Lung microvascular endothelial cell (primary cell): ENCODE data around the gene TEFM. TPM values are rescaled to one million over a fixed set of nuclear protein-coding genes. Genes with fewer than 3 reads are reported as not detected.
"Not testable (repeated sequence)": the region's sequence is repeated elsewhere in the genome, so short reads cannot be mapped to it uniquely, and the experiment has no call there.

ENCODE experiments used
- DNase-seq, 2 donors: peaks; one replicate each; pipeline versions ENCODE4 v3.0.0 to v3.0.0-alpha.2; 2010; ENCODE audit warnings: low read depth in 2 of 2
- total RNA-seq: library from RNA; depleted of rRNA; stranded (reverse); fragments of >200 nt; gene quantifications from 2 replicates; pipeline ENCODE4 v1.2.1, GENCODE V29; 2014

The TEFM gene
- total RNA-seq, 1 donor from 2014 or later: 7.1 TPM

DNA sequence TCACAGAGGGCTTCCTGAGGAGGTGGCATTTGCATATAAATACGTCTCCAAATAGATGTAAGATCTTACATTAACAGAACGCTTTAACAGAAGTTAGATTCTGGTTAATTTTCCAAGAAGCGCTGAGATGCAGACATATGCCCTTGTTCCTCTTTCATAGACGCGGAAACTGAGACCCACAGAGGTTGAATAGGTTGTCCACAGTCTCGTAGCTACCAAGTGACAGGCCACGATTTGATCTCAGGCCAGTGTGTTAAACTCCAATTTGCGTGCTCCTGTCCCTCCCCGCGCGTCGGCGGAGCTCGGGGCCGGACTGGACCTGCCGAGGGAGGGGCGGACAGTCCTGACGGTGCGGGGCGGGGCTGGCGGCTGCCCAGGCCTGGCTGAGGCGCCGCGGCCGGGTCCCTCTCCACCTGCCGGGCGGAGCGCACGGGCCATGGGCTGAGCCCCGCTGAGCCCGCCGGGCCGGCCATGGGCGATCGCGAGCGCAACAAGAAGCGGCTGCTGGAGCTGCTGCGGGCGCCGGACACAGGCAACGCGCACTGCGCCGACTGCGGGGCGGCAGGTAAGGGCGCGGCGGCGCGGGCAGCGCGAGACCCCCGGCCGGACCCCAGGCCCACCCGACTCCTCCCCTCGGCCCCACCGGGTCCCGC, 15.6 kb upstream of the TEFM start, which contains the start of gene ADAP2:
ADAP2 (plus strand) TSS at position 402 of the 653 bp plus-strand sequence; CDS start at position 472, 70 bp downstream.
- peak; percentile 10 to 32 for DNase-seq

DNA sequence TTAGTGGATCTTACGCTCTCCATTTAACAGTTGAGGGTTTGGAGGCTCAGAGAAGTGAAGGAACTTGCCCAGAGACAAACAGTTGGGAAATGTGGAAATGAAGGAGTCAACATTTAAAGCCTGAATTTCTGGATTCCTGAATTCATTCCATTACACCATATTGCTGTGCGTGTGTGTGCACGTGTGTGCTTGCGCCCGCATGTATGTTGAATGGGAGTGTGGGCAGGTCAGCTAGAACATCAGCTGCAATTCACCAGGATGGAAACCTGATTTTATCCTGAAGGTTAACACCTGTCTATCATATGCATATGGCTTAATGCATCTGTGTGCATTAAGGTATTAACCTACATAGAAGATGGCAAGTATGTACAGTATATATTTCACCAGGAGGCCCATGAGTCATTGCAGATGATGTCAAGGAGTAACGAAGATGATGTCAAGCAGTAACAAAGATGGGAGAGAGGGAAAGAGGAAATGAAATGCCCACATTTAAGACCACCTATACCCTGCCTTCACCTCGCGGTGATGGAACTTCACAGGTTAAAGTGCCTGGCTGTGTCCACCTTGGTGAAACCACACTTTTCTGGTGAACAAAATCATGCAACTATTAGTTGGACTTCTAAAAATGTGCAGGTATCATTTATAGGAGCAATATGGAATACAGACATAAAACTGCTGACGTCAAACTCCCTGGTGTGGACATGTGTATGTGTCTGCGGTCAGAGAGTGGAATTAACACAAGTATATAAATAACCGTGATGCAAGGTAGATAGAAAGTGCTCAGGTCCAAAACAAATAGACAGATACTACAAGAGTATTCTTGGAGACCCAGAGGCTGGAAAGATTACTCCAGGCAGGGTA, 14.9 kb upstream of the TEFM start:
- DNase-seq: no peak

DNA sequence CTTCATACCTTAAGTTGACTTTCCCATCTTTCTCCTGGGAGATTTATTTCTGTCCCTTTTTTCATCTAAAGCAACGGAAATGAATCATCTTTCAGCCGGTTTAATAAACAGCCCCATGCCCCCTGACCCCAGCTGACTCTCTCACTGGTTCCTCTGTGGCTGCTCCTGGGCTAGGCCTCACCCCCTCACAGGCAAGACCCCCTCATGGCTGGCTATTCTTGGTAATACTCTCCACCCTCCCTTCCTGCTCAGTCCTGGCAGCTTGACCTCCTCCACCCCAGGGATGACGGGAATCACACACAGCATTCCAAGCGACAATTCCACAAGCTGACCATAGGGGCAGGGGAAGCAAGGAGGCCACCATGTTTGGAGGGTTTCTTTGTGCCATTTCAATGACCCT, 14.2 kb upstream of the TEFM start:
- peak; percentile 27 to 70 for DNase-seq

- no peak for DNase-seq
These were observed 11.0 kb upstream of the TEFM start for GRCh38 chr17:30917050-30917449.

DNA sequence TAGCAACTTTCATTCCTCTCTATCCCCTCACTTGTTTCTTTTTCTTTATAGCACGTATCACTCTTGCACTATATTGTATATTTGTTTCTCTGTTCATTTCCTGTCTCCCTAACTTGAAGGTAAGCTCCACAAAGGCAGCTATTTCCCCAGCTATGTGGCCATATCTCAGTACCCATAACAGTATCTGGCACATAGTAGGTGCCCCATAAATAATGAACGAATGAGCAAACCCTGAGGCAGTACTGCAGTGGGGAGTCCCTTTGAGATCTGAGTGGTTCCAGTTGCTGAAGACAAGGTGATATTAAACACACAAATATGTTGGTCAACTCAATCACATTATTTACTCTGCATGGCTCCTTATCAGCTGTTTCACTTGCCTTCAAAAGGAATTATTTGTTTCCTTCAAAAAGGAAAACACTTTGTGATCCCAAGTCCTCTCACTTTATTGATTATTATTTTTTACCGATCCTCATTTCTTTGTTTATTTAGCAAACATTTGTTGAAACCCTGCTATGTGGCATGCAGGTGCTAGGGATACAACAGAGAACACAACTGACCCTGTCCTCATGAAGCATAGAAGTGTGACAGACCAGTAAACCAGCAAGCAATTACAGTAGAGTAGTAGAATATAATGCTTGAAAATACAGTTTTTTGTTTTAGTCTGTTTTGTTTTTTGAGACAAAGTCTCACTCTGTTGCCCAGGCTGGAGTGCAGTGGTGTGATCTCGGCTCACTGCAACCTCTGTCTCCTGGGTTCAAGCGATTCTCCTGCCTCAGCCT, 10.0 kb upstream of the TEFM start:
- DNase-seq: no peak

DNA sequence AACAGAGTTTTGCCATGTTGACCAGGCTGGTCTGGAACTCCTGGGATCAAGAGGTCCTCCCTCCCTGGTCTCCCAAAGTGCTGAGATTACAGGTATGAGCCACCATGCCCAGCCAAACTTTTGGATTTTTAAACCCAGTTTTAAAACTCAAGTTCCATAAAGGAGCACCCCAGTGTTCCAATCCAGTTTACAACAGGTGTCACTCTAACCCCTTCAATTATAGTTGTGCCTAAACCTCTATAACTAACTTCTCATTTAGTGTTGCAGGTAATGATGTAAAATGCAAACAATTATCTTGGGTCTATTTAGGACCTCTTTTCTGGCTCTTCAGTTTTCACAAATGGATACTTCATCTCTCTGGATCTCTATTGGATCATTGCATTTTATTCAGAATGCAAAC, 7.9 kb upstream of the TEFM start:
- no peak for DNase-seq

DNA sequence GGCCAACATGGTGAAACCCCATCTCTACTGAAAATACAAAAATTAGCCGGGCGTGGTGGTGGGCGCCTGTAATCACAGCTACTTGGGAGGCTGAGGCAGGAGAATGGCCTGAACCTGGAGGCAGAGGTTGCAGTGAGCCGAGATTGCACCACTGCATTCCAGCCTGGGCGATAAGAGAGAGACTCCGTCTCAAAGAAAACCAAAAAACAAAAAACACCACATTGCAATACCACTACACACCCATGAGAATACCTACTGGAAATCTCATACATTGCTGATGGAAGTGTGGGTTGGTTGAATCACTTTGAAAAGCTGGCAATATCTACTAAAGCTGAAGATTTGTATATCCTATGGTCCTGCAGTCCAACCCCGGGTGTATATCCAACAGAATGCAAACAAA, 4.1 kb upstream of the TEFM start:
- not testable (repeated sequence) for DNase-seq

DNA sequence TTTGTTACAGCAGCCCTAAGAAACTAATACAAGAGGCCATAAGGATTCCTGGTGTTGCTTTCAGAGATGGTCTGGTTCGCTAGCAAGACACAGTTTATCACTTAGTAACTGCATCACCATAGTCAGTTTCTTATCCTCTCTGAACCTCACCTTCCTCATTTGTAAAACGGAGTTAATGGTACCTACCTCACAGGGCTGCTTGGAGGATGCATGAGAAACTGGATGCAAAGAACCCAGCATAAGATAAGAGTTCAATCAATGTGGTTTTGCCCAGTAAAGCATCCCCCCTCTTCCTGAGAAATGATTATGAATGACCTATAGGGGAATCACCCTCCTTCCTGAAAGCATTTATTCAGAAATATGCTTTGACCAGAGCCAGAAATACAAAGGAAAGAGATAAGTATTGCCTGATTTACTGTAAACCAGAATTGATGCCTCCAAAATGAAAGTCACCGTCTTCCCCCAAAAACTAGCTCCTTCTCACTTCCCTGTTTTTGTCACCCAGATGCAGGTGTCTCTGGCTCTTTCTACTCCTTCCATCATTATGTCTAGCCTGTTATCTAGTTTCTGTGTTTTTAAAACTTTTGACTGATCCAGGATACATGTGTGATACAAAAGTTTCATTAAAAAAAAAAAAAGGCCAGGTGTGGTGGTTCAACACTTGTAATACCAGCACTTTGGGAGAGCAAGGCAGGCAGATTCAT, 2.8 kb upstream of the TEFM start:
- DNase-seq: no peak

GRCh38 chr17:30905742-30906100, 317 bp downstream of the TEFM start:
- DNase-seq: peak; percentile 23 to 26

GRCh38 chr17:30897311-30897710, 8.7 kb downstream of the TEFM start:
- no peak for DNase-seq

- DNase-seq: no peak
These were observed 11.8 kb downstream of the TEFM start for GRCh38 chr17:30894236-30894635.

- DNase-seq: no peak
These were observed 19.9 kb downstream of the TEFM start for GRCh38 chr17:30886187-30886586.

DNA sequence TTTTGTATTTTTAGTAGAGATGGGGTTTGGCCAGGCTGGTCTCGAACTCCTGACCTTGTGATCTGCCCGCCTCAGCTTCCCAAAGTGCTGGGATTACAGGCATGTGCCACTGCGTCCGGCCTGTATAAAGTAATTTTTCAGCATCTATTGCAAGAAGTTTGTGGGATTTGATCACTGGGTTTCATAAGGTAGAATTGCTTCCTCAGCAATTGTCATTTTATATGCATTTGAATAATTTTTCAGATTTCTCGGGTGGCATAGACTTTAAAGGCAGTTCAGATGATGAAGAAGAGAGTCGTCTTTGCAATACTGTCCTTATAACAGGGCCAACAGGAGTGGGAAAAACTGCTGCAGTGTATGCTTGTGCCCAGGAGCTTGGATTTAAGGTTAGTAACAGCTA, 37.0 kb downstream of the TEFM start:
- DNase-seq: no peak

DNA sequence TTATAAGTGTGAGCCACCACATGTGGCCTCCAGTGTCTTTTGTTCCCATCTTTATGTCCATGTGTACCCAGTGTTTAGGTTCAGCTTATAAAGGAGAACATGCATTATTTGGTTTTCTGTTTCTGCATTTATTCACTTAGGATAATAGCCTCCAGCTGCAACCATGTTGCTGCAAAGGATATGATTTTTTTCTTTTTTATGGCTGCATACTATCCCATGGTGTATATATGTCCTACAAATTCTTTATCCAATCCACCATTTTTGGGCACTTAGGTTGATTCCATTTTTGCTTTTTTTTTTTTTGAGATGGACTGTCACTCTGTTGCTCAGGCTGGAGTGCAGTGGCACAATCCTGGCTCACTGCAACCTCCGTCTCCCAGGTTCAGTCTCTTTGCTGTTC, 41.4 kb downstream of the TEFM start:
- DNase-seq: no peak

DNA sequence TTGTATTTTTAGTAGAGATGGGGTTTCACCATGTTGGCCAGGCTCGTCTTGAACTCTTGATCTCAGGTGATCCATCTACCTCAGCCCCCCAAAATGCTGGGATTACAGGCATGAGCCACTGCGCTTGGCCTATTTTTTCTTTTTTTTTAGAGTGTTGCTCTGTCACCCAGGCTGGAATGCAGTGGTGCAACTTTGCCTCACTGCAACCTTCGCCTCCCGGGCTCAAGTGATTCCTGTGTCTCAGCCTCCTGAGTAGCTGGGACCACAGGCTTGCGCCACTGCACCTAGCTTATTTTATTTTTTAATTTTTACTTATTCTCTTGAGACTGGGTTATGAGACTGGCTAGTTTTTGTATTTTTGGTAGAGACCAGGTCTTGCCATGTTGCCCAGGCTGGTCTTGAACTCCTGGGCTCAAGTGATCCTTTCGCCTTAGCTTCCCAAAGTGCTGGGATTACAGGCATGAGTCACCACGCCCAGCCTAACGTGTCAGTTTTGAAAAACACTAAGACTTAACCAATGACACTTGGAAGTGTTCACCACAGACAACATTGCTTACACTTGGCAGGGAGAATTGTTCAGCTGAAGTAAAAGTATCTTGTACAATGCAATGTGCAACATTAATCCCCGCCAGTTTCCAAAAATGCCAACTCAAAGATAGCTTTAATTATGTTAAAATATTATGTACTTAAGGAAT, 47.3 kb downstream of the TEFM start:
- DNase-seq: no peak

DNA sequence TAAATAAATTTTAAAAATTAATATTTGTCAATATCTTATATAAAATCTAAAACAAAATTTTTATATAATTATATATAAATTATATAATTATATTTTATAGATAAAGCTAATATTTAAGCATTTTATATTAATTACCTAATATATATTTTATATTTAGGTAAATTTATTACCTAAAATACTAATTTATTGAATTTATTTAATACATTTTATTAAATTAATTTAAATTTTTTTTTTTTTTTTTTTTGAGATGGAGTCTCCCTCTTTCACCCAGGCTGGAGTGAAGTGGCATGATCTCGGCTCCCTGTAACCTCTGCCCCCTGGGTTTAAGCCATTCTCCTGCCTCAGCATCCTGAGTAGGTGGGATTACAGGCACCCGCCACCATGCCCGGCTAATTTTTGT, 51.9 kb downstream of the TEFM start:
- DNase-seq: no peak

Other genes starting within 250 kb of the TEFM start
- 12.4 and 17.9 TPM in 2 replicates for gene CRLF3, start 81.5 kb downstream of the TEFM start, total RNA-seq
- 0.79 and 1.7 TPM in 2 replicates for gene ATAD5, start 74.3 kb downstream of the TEFM start, total RNA-seq
- gene ADAP2, start 15.7 kb upstream of the TEFM start, total RNA-seq: 0.20 and 0.87 TPM in 2 replicates
- 0.60 and 1.3 TPM in 2 replicates for gene RNF135, start 64.8 kb upstream of the TEFM start, total RNA-seq
- gene NF1, start 188.7 kb upstream of the TEFM start, total RNA-seq: 20.3 and 24.2 TPM in 2 replicates